ENCODE results near the gene ABCA13.

DNA sequence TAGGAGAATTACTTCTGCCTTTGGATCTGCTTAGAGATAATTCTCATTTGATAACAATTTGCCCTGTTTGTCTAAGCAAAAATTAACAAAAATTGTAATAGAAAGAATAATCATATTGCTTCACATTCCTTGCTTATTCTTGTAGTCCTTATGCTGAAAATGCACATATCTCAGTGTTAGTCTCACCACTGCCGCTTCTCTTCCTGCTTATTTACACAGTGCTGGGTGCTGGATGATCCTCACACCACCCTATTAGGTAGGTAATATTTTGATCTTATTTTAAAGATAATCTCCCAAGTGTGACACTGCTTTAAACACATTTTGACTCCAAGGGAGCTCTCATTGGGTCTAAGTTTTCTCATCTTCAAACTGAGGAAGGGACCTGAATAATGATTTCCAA is 46.0 kb downstream of the ABCA13 start:
- TF ChIP-seq CTCF (IDR thresholded peaks at IDR 0.05; ENCODE audit: insufficient read depth, low read length) (no peak), GABPA (IDR thresholded peaks at IDR 0.05; ENCODE audit: low read depth) (no peak), REST (IDR thresholded peaks at IDR 0.05; ENCODE audit: insufficient replicate concordance, low read depth) (no peak), POLR2AphosphoS5 (IDR thresholded peaks at IDR 0.05; ENCODE audit: low read depth) (no peak)
